HEK293 (cell line): ENCODE data around the gene LRRC23.

Experiments
- CTCF ChIA-PET: fragments of 350-600 bp; formaldehyde crosslinking; extraction: SDS; loops from one replicate; lab custom pipeline; 2021; ENCODE audit warnings: antibody characterized with exemption; lab: Yijun Ruan, JAX
- POLR2A ChIA-PET: fragments of 300-600 bp; formaldehyde crosslinking; extraction: SDS; loops from one replicate; lab custom pipeline; 2020; ENCODE audit warnings: antibody characterized with exemption, inconsistent platforms; lab: Yijun Ruan, JAX
- H3K27ac ChIP-seq: fragments of 200-500 bp; sonication (Bioruptor generic); 2 replicates; pipeline ENCODE4 v1.5.1; 2014; ENCODE audit warnings: low read depth, low read length, control low read depth, inconsistent platforms; ENCODE audit errors: extremely low read depth
- H3K36me3 ChIP-seq, 2 experiments: fragments of 200-500 bp in 1 of 2; sonication (Bioruptor generic) in 1 of 2; 1 replicate in 1 of 2; 2 replicates in 1 of 2; pipeline ENCODE4 v1.5.1; 2014 to 2017; ENCODE audit warnings: inconsistent platforms in 2 of 2, low read length in 2 of 2; ENCODE audit not compliant: control insufficient read depth in 2 of 2, insufficient read depth in 1 of 2
- H3K4me1 ChIP-seq: fragments of 200-500 bp; sonication (Bioruptor generic); 2 replicates; pipeline ENCODE4 v1.5.1; 2014; ENCODE audit warnings: mild to moderate bottlenecking, low read length, inconsistent platforms; ENCODE audit not compliant: control insufficient read depth, insufficient read depth
- H3K4me3 ChIP-seq: 2 replicates; pipeline ENCODE4 v1.5.1; 2011; ENCODE audit warnings: low read depth, mild to moderate bottlenecking, control low read depth, low read length, moderate library complexity
- H3K9me3 ChIP-seq: fragments of 200-500 bp; sonication (Bioruptor generic); 2 replicates; pipeline ENCODE4 v1.5.1; 2014; ENCODE audit warnings: low read depth, low read length, inconsistent platforms; ENCODE audit not compliant: control insufficient read depth, insufficient read depth
- EGR2 ChIP-seq: fragments of 450-650 bp; formaldehyde crosslinking; IDR thresholded peaks from 2 replicates; pipeline ENCODE4 v1.5.1; 2016; ENCODE audit warnings: low read depth, missing biosample characterization, missing genetic modification characterization
- GLIS1 ChIP-seq: fragments of 450-650 bp; formaldehyde crosslinking; IDR thresholded peaks from 2 replicates; pipeline ENCODE4 v1.5.1; 2016; ENCODE audit warnings: missing biosample characterization, missing genetic modification characterization
- GLIS2 ChIP-seq: fragments of 450-650 bp; formaldehyde crosslinking; IDR thresholded peaks from 2 replicates; pipeline ENCODE4 v1.5.1; 2016; ENCODE audit warnings: missing biosample characterization, missing genetic modification characterization
- KLF10 ChIP-seq: fragments of 450-650 bp; IDR thresholded peaks from 2 replicates; pipeline ENCODE4 v1.5.1; 2018; ENCODE audit warnings: missing biosample characterization, mild to moderate bottlenecking, missing genetic modification characterization
- PATZ1 ChIP-seq: fragments of 450-650 bp; formaldehyde crosslinking; IDR thresholded peaks from 2 replicates; pipeline ENCODE4 v1.5.1; 2016; ENCODE audit warnings: missing biosample characterization, missing genetic modification characterization
- SALL2 ChIP-seq: fragments of 450-650 bp; formaldehyde crosslinking; IDR thresholded peaks from 2 replicates; pipeline ENCODE4 v1.5.0; 2017; ENCODE audit warnings: missing biosample characterization, mild to moderate bottlenecking, missing genetic modification characterization, borderline replicate concordance
- YY1 ChIP-seq: fragments of 450-650 bp; formaldehyde crosslinking; IDR thresholded peaks from 2 replicates; pipeline ENCODE4 v1.5.1; 2018; ENCODE audit warnings: missing biosample characterization, missing genetic modification characterization
- YY2 ChIP-seq: fragments of 450-650 bp; formaldehyde crosslinking; IDR thresholded peaks from 2 replicates; pipeline ENCODE4 v1.5.1; 2016; ENCODE audit warnings: missing biosample characterization, missing genetic modification characterization
- ZBTB20 ChIP-seq: fragments of 450-650 bp; formaldehyde crosslinking; IDR thresholded peaks from 2 replicates; pipeline ENCODE4 v1.5.1; 2016; ENCODE audit warnings: missing biosample characterization, missing genetic modification characterization
- ZFHX2 ChIP-seq: fragments of 450-650 bp; formaldehyde crosslinking; conservative IDR thresholded peaks from 2 replicates; pipeline ENCODE4 v1.5.1; 2016; ENCODE audit warnings: missing biosample characterization, missing genetic modification characterization
- ZFP69B ChIP-seq: fragments of 450-650 bp; formaldehyde crosslinking; IDR thresholded peaks from 2 replicates; pipeline ENCODE4 v1.5.1; 2016; ENCODE audit warnings: missing biosample characterization, missing genetic modification characterization
- ZIC2 ChIP-seq: fragments of 450-650 bp; formaldehyde crosslinking; IDR thresholded peaks from 2 replicates; pipeline ENCODE4 v1.5.1; 2016; ENCODE audit warnings: missing biosample characterization, missing genetic modification characterization
- ZNF121 ChIP-seq: fragments of 450-650 bp; formaldehyde crosslinking; IDR thresholded peaks from 2 replicates; pipeline ENCODE4 v1.5.1; 2016; ENCODE audit warnings: missing biosample characterization, missing genetic modification characterization
- ZNF138 ChIP-seq: fragments of 450-650 bp; formaldehyde crosslinking; IDR thresholded peaks from 2 replicates; pipeline ENCODE4 v1.5.1; 2016; ENCODE audit warnings: missing biosample characterization, missing genetic modification characterization, borderline replicate concordance
- ZNF146 ChIP-seq: fragments of 450-650 bp; formaldehyde crosslinking; IDR thresholded peaks from 2 replicates; pipeline ENCODE4 v1.5.1; 2016; ENCODE audit warnings: missing biosample characterization, missing genetic modification characterization
- ZNF2 ChIP-seq: fragments of 450-650 bp; formaldehyde crosslinking; IDR thresholded peaks from 2 replicates; pipeline ENCODE4 v1.5.1; 2016; ENCODE audit warnings: missing biosample characterization, missing genetic modification characterization
- ZNF223 ChIP-seq: fragments of 450-650 bp; formaldehyde crosslinking; IDR thresholded peaks from 2 replicates; pipeline ENCODE4 v1.5.1; 2016; ENCODE audit warnings: missing biosample characterization, missing genetic modification characterization
- ZNF292 ChIP-seq: fragments of 450-650 bp; formaldehyde crosslinking; IDR thresholded peaks from 2 replicates; pipeline ENCODE4 v1.5.1; 2016; ENCODE audit warnings: low read depth, missing biosample characterization, missing genetic modification characterization, borderline replicate concordance
- ZNF302 ChIP-seq: fragments of 450-650 bp; formaldehyde crosslinking; IDR thresholded peaks from 2 replicates; pipeline ENCODE4 v1.5.1; 2016; ENCODE audit warnings: missing biosample characterization, missing genetic modification characterization, low read depth
- ZNF311 ChIP-seq: fragments of 450-650 bp; formaldehyde crosslinking; IDR thresholded peaks from 2 replicates; pipeline ENCODE4 v1.5.1; 2017; ENCODE audit warnings: missing biosample characterization, missing genetic modification characterization, borderline replicate concordance
- ZNF37A ChIP-seq: fragments of 450-650 bp; IDR thresholded peaks from 2 replicates; pipeline ENCODE4 v1.5.1; 2018; ENCODE audit warnings: missing biosample characterization, missing genetic modification characterization
- ZNF391 ChIP-seq: fragments of 450-650 bp; formaldehyde crosslinking; IDR thresholded peaks from 2 replicates; pipeline ENCODE4 v1.5.1; 2016; ENCODE audit warnings: low read depth, missing biosample characterization, missing genetic modification characterization, borderline replicate concordance
- ZNF423 ChIP-seq: fragments of 450-650 bp; formaldehyde crosslinking; IDR thresholded peaks from 2 replicates; pipeline ENCODE4 v1.5.1; 2016; ENCODE audit warnings: missing biosample characterization, missing genetic modification characterization
- ZNF561 ChIP-seq: fragments of 450-650 bp; IDR thresholded peaks from 2 replicates; pipeline ENCODE4 v1.5.1; 2018; ENCODE audit warnings: missing biosample characterization, missing genetic modification characterization, borderline replicate concordance
- ZNF585B ChIP-seq: fragments of 450-650 bp; formaldehyde crosslinking; IDR thresholded peaks from 2 replicates; pipeline ENCODE4 v1.5.1; 2016; ENCODE audit warnings: missing biosample characterization, missing genetic modification characterization
- ZNF677 ChIP-seq: fragments of 450-650 bp; IDR thresholded peaks from 2 replicates; pipeline ENCODE4 v1.5.0; 2018; ENCODE audit warnings: missing biosample characterization, mild to moderate bottlenecking, missing genetic modification characterization, moderate library complexity
- ZNF747 ChIP-seq: fragments of 450-650 bp; formaldehyde crosslinking; IDR thresholded peaks from 2 replicates; pipeline ENCODE4 v1.5.1; 2016; ENCODE audit warnings: missing biosample characterization, missing genetic modification characterization
- ZNF768 ChIP-seq: fragments of 450-650 bp; formaldehyde crosslinking; IDR thresholded peaks from 2 replicates; pipeline ENCODE4 v1.5.1; 2018; ENCODE audit warnings: missing biosample characterization, mild to moderate bottlenecking, missing genetic modification characterization
- ZSCAN30 ChIP-seq: fragments of 450-650 bp; IDR thresholded peaks from 2 replicates; pipeline ENCODE4 v1.5.1; 2018; ENCODE audit warnings: missing biosample characterization, mild to moderate bottlenecking, missing genetic modification characterization, moderate library complexity
- TF ChIP-seq, protein P1 (sequence below): fragments of 450-650 bp; formaldehyde crosslinking; IDR thresholded peaks from 2 replicates; pipeline ENCODE4 v1.5.1; 2017; ENCODE audit warnings: missing biosample characterization, missing genetic modification characterization
- TF ChIP-seq, protein P2 (sequence below): fragments of 450-650 bp; formaldehyde crosslinking; IDR thresholded peaks from 2 replicates; pipeline ENCODE4 v1.5.1; 2016; ENCODE audit warnings: missing biosample characterization, missing genetic modification characterization

Gene LRRC23

GRCh38 chr12:6867413-6868210 lies 37.0 kb upstream of the LRRC23 start, which contains the start of gene TPI1:
TSS of gene TPI1 (plus strand) at chr12:6867531. CDS start at chr12:6867567, 36 bp downstream.
- Histone ChIP-seq H3K36me3 (peaks cover 5 to 75% of the 10 kb centered on the region in 2 experiments; a peak in 2 of 3 replicates), H3K4me1 (peaks cover 7% of the 10 kb centered on the region), H3K9me3 (no peaks in the 10 kb centered on the region), H3K27ac (peak within 1 kb of the TSS; percentile 98), H3K4me3 (peak within 1 kb of the TSS; percentile 87)
- ChIA-PET POLR2A (interaction anchor here (0.7 to 7.6 kb wide), 23 partner anchors 10 to 355 kb away, joined by 3 to 183 read pairs (median 6); partner anchors contain the start of genes C12orf57, CDCA3, COPS7A and LRRC23), CTCF (interaction anchor here (0.7 to 2.7 kb wide), 10 partner anchors 14 to 77 kb away, joined by 3 to 22 read pairs (median 4); partner anchors contain the start of gene CDCA3)
- peak; percentile 80 for TF ChIP-seq YY1
- TF ChIP-seq, protein P1, sequence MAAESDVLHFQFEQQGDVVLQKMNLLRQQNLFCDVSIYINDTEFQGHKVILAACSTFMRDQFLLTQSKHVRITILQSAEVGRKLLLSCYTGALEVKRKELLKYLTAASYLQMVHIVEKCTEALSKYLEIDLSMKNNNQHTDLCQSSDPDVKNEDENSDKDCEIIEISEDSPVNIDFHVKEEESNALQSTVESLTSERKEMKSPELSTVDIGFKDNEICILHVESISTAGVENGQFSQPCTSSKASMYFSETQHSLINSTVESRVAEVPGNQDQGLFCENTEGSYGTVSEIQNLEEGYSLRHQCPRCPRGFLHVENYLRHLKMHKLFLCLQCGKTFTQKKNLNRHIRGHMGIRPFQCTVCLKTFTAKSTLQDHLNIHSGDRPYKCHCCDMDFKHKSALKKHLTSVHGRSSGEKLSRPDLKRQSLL (tag by site-specific recombination) = peak; percentile 95
- no peak for TF ChIP-seq ZNF677 (tag by site-specific recombination)
- peak; percentile 89 for TF ChIP-seq GLIS1
- TF ChIP-seq, protein P2, sequence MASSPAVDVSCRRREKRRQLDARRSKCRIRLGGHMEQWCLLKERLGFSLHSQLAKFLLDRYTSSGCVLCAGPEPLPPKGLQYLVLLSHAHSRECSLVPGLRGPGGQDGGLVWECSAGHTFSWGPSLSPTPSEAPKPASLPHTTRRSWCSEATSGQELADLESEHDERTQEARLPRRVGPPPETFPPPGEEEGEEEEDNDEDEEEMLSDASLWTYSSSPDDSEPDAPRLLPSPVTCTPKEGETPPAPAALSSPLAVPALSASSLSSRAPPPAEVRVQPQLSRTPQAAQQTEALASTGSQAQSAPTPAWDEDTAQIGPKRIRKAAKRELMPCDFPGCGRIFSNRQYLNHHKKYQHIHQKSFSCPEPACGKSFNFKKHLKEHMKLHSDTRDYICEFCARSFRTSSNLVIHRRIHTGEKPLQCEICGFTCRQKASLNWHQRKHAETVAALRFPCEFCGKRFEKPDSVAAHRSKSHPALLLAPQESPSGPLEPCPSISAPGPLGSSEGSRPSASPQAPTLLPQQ (tag by site-specific recombination) = peak; percentile 24; the same call in 1 of the 2 replicates
- no peak for TF ChIP-seq ZNF747 (tag by site-specific recombination)
- TF ChIP-seq ZNF311 (tag by site-specific recombination) = no peak
- TF ChIP-seq KLF10 (tag by site-specific recombination) = peak; percentile 65
- TF ChIP-seq ZNF37A (tag by site-specific recombination) = no peak
- no peak for TF ChIP-seq ZNF302 (tag by site-specific recombination)
- peak; percentile 92 for TF ChIP-seq ZFHX2 (tag by site-specific recombination)
- TF ChIP-seq EGR2 (tag by site-specific recombination) = peak; percentile 68; the same call in 1 of the 2 replicates
- peak; percentile 52 for TF ChIP-seq ZIC2 (tag by site-specific recombination)
- TF ChIP-seq GLIS2 (tag by site-specific recombination) = peak; percentile 93
- TF ChIP-seq ZBTB20 (tag by site-specific recombination) = peak; percentile 72
- TF ChIP-seq ZSCAN30 (tag by site-specific recombination) = 0 out of 2 replicates have a peak, but pooled peaks have one; percentile 77
- TF ChIP-seq YY2 = peak; percentile 41; the same call in 1 of the 2 replicates
- TF ChIP-seq PATZ1 (tag by site-specific recombination) = peak; percentile 52
- peak; percentile 82; the same call in 1 of the 2 replicates for TF ChIP-seq ZNF391
- 0 out of 2 replicates have a peak, but pooled peaks have one; percentile 26 for TF ChIP-seq ZNF121 (tag by site-specific recombination)
- TF ChIP-seq ZNF138 (tag by site-specific recombination) = no peak
- TF ChIP-seq ZNF768 (tag by site-specific recombination) = peak; percentile 8; the same call in 1 of the 2 replicates
- peak; percentile 60; the same call in 1 of the 2 replicates for TF ChIP-seq SALL2 (tag by site-specific recombination)
- TF ChIP-seq ZNF423 = 0 out of 2 replicates have a peak, but pooled peaks have one; percentile 27
- 0 out of 2 replicates have a peak, but pooled peaks have one; percentile 1 for TF ChIP-seq ZNF146 (tag by site-specific recombination)
- no peak for TF ChIP-seq ZNF223 (tag by site-specific recombination)
- 0 out of 2 replicates have a peak, but pooled peaks have one; percentile 8 for TF ChIP-seq ZNF2 (tag by site-specific recombination)
- peak; percentile 82 for TF ChIP-seq ZNF561 (tag by site-specific recombination)
- 0 out of 2 replicates have a peak, but pooled peaks have one; percentile 17 for TF ChIP-seq ZNF292
- TF ChIP-seq ZNF585B = 0 out of 2 replicates have a peak, but pooled peaks have one; percentile 28
- peak; percentile 26; the same call in 1 of the 2 replicates for TF ChIP-seq ZFP69B
